GM10266 (cell line): ENCODE measurements around the gene CCDC146.

Experiments
- DNase-seq: peaks from one replicate; pipeline ENCODE4 v3.0.0; 2012; ENCODE audit errors: extremely low spot score
- TF ChIP-seq, protein P1 (sequence below): IDR thresholded peaks from 2 replicates; pipeline ENCODE4 v1.5.1; 2012; ENCODE audit warnings: mild to moderate bottlenecking, low read depth; ENCODE audit not compliant: control insufficient read depth, insufficient read depth; ENCODE audit errors: missing control alignments

CCDC146 gene

GRCh38 chr7:77338260-77338659, 215.8 kb downstream of the CCDC146 start:
- TF ChIP-seq, protein P1, sequence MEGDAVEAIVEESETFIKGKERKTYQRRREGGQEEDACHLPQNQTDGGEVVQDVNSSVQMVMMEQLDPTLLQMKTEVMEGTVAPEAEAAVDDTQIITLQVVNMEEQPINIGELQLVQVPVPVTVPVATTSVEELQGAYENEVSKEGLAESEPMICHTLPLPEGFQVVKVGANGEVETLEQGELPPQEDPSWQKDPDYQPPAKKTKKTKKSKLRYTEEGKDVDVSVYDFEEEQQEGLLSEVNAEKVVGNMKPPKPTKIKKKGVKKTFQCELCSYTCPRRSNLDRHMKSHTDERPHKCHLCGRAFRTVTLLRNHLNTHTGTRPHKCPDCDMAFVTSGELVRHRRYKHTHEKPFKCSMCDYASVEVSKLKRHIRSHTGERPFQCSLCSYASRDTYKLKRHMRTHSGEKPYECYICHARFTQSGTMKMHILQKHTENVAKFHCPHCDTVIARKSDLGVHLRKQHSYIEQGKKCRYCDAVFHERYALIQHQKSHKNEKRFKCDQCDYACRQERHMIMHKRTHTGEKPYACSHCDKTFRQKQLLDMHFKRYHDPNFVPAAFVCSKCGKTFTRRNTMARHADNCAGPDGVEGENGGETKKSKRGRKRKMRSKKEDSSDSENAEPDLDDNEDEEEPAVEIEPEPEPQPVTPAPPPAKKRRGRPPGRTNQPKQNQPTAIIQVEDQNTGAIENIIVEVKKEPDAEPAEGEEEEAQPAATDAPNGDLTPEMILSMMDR, result no peak

DNA sequence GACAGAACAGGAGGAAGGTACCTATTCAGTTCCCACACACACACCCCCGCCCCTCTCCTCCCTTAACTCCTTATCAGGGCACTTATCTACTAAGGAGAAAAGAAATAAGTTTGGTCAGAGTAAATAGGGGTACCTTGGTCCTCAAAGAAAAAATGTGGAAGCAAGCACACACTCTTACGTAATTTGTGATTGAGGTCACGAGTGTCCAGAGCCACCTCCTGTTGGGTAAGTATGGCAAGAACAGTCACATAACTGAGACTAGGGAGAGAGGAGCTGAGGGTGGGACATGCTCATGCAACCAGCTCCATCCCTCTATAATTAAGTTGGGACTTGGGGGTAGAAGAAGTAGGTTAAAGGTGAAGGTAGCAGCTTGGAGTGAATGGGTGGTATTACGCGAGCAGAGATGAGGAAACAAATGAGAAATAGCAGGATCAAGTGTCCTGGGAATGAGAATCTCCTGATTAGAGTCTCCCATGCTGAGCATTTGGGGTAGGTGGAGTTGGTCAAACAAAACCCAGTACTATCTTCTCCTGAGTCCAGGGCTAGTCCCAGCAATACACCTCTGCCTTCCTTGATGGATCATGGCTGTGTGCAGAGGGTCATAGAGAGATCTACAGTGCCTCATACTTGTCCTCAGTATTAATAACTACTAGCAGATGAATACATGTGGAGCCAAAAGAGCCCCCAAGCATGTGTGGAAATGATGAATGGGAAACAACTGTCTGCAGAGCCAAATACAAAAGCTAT, 216.6 kb downstream of the CCDC146 start:
- TF ChIP-seq, protein P1, result no peak
- no peak for DNase-seq

More at GRCh38 chr7:77338260-77338659, 215.8 kb downstream of the CCDC146 start:
- no peak for DNase-seq

- TF ChIP-seq, protein P1, result no peak
- DNase-seq, result no peak
These were observed 217.3 kb downstream of the CCDC146 start for GRCh38 chr7:77339726-77340125.
